Measurements from ENCODE around the gene DGCR6L. TPM values are rescaled to one million over a fixed set of nuclear protein-coding genes. Genes with fewer than 3 reads are reported as not detected.

Gene DGCR6L
- total RNA-seq, 2 experiments from 2014 or later: 22.5 to 37.8 TPM

GRCh38 chr22:20295262-20296064 is 24.4 kb downstream of the DGCR6L start:
- no peaks in the 10 kb centered on the region for H3K9me2 ChIP-seq (ENCODE audit: insufficient read depth, low read length)
- no peaks in the 10 kb centered on the region for H3K36me3 ChIP-seq (ENCODE audit: insufficient read depth, low read length)
- no peaks in the 10 kb centered on the region for H4K20me1 ChIP-seq (ENCODE audit: insufficient read depth, low read length)
- CTCF ChIA-PET (ENCODE audit: unreplicated experiment): no interaction called here
- POLR2A ChIA-PET: no interaction called here
- TF ChIP-seq EZH2phosphoT487 (IDR thresholded peaks at IDR 0.05; ENCODE audit: borderline replicate concordance, low read depth, low read length): no peak
- TF ChIP-seq CTCF (conservative IDR thresholded peaks at IDR 0.05; ENCODE audit: low read length): no peak
- no peaks in the 10 kb centered on the region for H3K79me2 ChIP-seq (ENCODE audit: insufficient read depth, low read depth, low read length)
- no peak overlapping the region for H3K4me3 ChIP-seq (ENCODE audit: low read depth, low read length, poor library complexity, severe bottlenecking)
- H3K9me3 ChIP-seq (ENCODE audit: low read length): no peaks in the 10 kb centered on the region
- DNase-seq (ENCODE audit: low spot score): no peak
- no TSS peak for BruUV-seq (replicated peaks)
- no peak overlapping the region for H2AFZ ChIP-seq (ENCODE audit: low read length)
- no peak overlapping the region for H3K27ac ChIP-seq (ENCODE audit: low read depth, low read length, poor library complexity, severe bottlenecking)
- intact Hi-C loops (cut with micrococcal nuclease; ENCODE audit: unreplicated experiment): no loop called here
- H3K4me1 ChIP-seq (ENCODE audit: insufficient read depth, low read length, poor library complexity, severe bottlenecking): no peaks in the 10 kb centered on the region
- no peak overlapping the region for H3K4me2 ChIP-seq (ENCODE audit: low read length)

GRCh38 chr22:20292673-20293232 is 27.1 kb downstream of the DGCR6L start:
- Histone ChIP-seq H3K9me3 (ENCODE audit: low read length) (no peaks in the 10 kb centered on the region), H2AFZ (ENCODE audit: low read length) (no peak overlapping the region), H4K20me1 (ENCODE audit: insufficient read depth, low read length) (no peaks in the 10 kb centered on the region), H3K4me3 (ENCODE audit: low read depth, low read length, poor library complexity, severe bottlenecking) (no peak overlapping the region), H3K4me1 (ENCODE audit: insufficient read depth, low read length, poor library complexity, severe bottlenecking) (no peaks in the 10 kb centered on the region), H3K36me3 (ENCODE audit: insufficient read depth, low read length) (no peaks in the 10 kb centered on the region), H3K4me2 (ENCODE audit: low read length) (no peak overlapping the region), H3K9me2 (ENCODE audit: insufficient read depth, low read length) (no peaks in the 10 kb centered on the region), H3K79me2 (ENCODE audit: insufficient read depth, low read depth, low read length) (no peaks in the 10 kb centered on the region), H3K27ac (ENCODE audit: low read depth, low read length, poor library complexity, severe bottlenecking) (no peak overlapping the region)
- intact Hi-C loops (cut with micrococcal nuclease; ENCODE audit: unreplicated experiment): no loop called here
- DNase-seq (ENCODE audit: low spot score): no peak
- CTCF ChIA-PET (ENCODE audit: unreplicated experiment): no interaction called here
- no TSS peak for BruUV-seq (replicated peaks)
- no peak for TF ChIP-seq CTCF (conservative IDR thresholded peaks at IDR 0.05; ENCODE audit: low read length)
- TF ChIP-seq EZH2phosphoT487 (IDR thresholded peaks at IDR 0.05; ENCODE audit: borderline replicate concordance, low read depth, low read length): no peak
- POLR2A ChIA-PET: no interaction called here

- intact Hi-C loops (cut with micrococcal nuclease; ENCODE audit: unreplicated experiment): no loop called here
- Histone ChIP-seq H3K4me1 (ENCODE audit: insufficient read depth, low read length, poor library complexity, severe bottlenecking) (no peaks in the 10 kb centered on the region), H4K20me1 (ENCODE audit: insufficient read depth, low read length) (no peaks in the 10 kb centered on the region), H3K27ac (ENCODE audit: low read depth, low read length, poor library complexity, severe bottlenecking) (no peak overlapping the region), H3K4me3 (ENCODE audit: low read depth, low read length, poor library complexity, severe bottlenecking) (no peak overlapping the region), H3K9me2 (ENCODE audit: insufficient read depth, low read length) (no peaks in the 10 kb centered on the region), H3K9me3 (ENCODE audit: low read length) (no peaks in the 10 kb centered on the region), H3K79me2 (ENCODE audit: insufficient read depth, low read depth, low read length) (no peaks in the 10 kb centered on the region), H2AFZ (ENCODE audit: low read length) (no peak overlapping the region), H3K36me3 (ENCODE audit: insufficient read depth, low read length) (no peaks in the 10 kb centered on the region), H3K4me2 (ENCODE audit: low read length) (no peak overlapping the region)
- DNase-seq (ENCODE audit: low spot score): no peak
- no TSS peak for BruUV-seq (replicated peaks)
- TF ChIP-seq CTCF (conservative IDR thresholded peaks at IDR 0.05; ENCODE audit: low read length) (no peak), EZH2phosphoT487 (IDR thresholded peaks at IDR 0.05; ENCODE audit: borderline replicate concordance, low read depth, low read length) (no peak)
- ChIA-PET POLR2A (interaction anchor here (0.6 kb wide), 1 partner anchor 381 kb away, joined by 3 read pairs; no protein-coding TSS in a partner anchor), CTCF (ENCODE audit: unreplicated experiment) (no interaction called here)
Measured at GRCh38 chr22:20292108-20292507, 27.8 kb downstream of the DGCR6L start.

All from OCI-LY7 (cell line).